Coronary artery (tissue), 2 donors: Measurements from ENCODE around the gene CDC14A.

Experiments
- DNase-seq: peaks from one replicate; pipeline ENCODE4 v3.0.0-alpha.2; 2017; ENCODE audit warnings: low spot score
- H3K27ac ChIP-seq, 2 donors: fragments of 200-600 bp; sonication (generic); one replicate each; pipeline ENCODE4 v1.5.1; 2016 to 2019
- H3K4me3 ChIP-seq: fragments of 200-600 bp; sonication (generic); 2 replicates; pipeline ENCODE4 v1.5.1; 2016; ENCODE audit warnings: mild to moderate bottlenecking, moderate library complexity
- CTCF ChIP-seq: fragments of 200-600 bp; sonication (generic); IDR thresholded peaks from one replicate; pipeline ENCODE4 v1.5.1; 2019; ENCODE audit warnings: antibody characterized with exemption

The CDC14A gene

DNA sequence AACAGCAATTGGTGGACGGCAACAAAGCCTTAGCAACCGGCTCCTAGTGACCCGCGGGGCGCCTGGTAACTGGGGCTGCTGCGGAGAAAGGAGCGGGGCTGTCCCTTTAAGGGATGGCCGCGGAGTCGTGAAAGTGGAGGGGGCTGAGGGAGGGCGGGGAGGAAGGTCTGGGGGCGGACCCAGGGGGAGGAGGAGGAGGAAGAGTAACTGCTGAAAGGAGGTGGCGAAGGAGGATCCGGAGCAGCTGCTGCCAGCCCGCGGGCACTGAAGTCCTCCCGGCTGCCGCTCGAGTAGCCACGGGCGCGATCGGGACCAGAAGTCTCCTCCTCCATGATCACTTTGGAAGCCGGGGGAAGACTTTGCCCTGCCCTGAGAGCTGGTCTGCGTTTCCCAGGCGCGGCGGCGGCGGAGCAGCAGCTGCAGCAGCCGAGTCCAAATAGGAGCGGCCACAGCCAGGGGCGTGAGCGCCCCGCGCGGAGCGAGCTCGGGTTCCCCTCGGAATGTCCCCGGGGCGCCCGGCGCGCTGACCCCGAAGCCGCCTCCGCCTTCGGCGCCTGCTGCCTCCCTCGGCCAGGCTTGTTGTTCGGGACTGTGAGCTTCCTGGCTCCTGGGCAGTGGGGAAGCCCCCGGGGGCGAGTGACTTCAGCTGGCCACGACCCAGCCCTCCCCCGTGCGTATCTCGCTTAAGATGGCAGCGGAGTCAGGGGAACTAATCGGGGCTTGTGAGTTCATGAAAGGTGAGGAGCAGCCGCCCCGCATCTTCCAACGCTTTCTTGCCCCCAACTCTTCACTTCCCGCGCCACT, at the start of gene CDC14A:
Gene CDC14A, plus strand, starts transcription at position 240 of the 804 bp plus-strand sequence. Its CDS starts 449 bp downstream, at position 689.
- no peak for TF ChIP-seq CTCF
- H3K27ac ChIP-seq = peak within 1 kb of the TSS; percentile 73 to 93
- H3K4me3 ChIP-seq = peak within 1 kb of the TSS; percentile 93
- peak; percentile 95 for DNase-seq

DNA sequence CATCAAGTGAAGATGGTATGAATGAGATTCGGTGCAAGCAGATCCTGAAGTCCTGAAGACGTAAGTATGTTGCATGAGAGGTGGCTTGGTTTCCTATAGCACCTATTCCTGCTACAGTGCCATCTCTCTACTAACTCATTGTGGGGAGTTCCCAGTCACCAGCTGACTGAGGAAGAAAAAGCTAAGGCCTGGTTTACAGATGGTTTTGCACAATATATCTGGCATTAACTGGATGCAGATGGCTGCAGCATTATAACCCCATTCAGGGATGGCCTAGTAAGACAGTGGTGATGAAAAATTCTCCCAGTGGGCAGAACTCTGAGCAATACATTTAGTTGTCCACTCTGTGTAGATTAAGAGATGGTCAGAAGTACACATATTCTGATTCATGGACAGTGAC, 49.6 kb upstream of the CDC14A start:
- H3K27ac ChIP-seq = no peak overlapping the region
- no peak for DNase-seq
- H3K4me3 ChIP-seq = no peak overlapping the region
- no peak for TF ChIP-seq CTCF

DNA sequence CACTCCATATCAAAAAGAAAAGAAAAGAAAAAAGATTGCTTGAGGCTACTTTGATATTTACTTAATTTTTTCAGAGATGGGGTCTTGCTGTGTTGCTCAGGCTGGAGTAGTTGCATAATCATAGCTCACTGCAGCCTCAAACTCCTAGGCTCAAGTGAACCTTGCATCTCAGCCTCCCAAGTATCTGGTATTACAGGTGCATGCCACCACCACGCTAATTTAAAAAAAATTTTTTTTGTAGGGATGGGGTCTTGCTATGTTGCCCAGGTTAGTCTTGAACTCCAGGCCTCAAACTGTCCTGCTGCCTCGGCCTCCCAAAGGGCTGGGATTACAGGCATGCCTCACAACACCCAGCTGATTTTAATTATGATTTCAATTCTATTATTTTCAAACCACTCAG, 48.1 kb upstream of the CDC14A start:
- H3K27ac ChIP-seq = no peak overlapping the region
- TF ChIP-seq CTCF = no peak
- DNase-seq = no peak
- H3K4me3 ChIP-seq = no peak overlapping the region

GRCh38 chr1:100304921-100305320, 47.4 kb upstream of the CDC14A start:
- no peak overlapping the region for H3K4me3 ChIP-seq
- no peak overlapping the region for H3K27ac ChIP-seq
- DNase-seq = no peak
- TF ChIP-seq CTCF = no peak

GRCh38 chr1:100305954-100306353, 46.4 kb upstream of the CDC14A start:
- H3K27ac ChIP-seq = no peak overlapping the region
- no peak for DNase-seq
- TF ChIP-seq CTCF = no peak

DNA sequence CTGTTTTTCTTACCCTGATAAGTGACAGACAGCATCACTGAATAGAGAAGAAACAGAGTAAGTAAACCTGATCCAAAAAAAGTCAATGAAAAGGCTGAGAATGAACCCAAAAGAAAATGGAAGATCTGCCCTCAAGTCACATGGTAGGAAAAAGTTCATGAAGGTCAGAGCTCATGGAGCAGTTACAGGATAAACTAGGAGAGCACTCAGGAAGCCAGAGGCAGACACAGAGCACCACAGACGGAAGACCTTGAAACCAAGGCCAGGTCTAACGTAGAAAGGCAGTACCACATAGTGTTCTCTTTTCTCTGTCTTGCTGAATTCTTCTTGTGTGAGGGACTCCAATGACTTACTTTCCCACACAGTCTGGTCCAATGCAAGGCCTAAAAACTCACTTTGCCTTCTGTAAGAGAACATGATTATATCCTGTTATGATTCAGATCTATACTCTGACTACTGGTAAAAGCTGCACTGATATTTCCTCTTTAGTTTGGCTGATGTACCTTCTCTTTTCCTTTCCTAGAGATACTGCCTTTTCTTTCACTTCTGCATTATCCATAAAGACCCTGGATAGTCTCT, 45.5 kb upstream of the CDC14A start:
- H3K27ac ChIP-seq = no peak overlapping the region
- TF ChIP-seq CTCF = no peak
- no peak for DNase-seq
- H3K4me3 ChIP-seq = no peak overlapping the region

More at GRCh38 chr1:100305954-100306353, 46.4 kb upstream of the CDC14A start:
- no peak overlapping the region for H3K4me3 ChIP-seq

DNA sequence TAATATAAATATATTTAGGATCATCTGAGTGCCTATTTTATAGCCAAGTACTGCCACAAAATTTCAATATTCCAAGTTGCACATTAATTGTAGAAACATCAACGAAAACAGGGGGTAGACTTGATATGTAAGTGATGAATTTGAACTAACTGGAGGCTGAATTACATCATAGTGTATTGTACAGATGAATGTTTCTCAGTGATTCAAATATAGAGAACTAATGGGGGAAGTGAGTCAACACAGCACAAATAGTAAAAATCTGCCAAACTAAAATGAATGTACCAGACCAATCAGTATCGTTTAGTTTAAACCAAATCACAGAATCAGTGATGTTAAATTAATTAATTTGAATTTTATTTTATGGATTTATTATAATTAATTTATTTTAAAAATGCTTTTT, 43.5 kb upstream of the CDC14A start:
- no peak for DNase-seq
- no peak for TF ChIP-seq CTCF
- Histone ChIP-seq H3K27ac (no peak overlapping the region), H3K4me3 (no peak overlapping the region)
